NT2/D1 (cell line): ENCODE results near the gene VMO1.

Experiments
- DNase-seq: peaks from one replicate; pipeline ENCODE4 v3.0.0-alpha.2; 2011; ENCODE audit warnings: low read depth, low spot score
- H3K27me3 ChIP-seq: 2 replicates; pipeline ENCODE4 v1.6.0; 2011; ENCODE audit warnings: mild to moderate bottlenecking; ENCODE audit not compliant: insufficient read length, insufficient read depth
- H3K36me3 ChIP-seq: 2 replicates; pipeline ENCODE4 v1.6.1; 2011; ENCODE audit warnings: mild to moderate bottlenecking, low read length, mixed read lengths; ENCODE audit not compliant: insufficient read depth, insufficient read length
- H3K4me1 ChIP-seq: 2 replicates; pipeline ENCODE4 v1.5.1; 2011; ENCODE audit not compliant: insufficient read depth, insufficient read length
- H3K4me3 ChIP-seq: 2 replicates; pipeline ENCODE4 v1.5.1; 2011; ENCODE audit warnings: low read depth; ENCODE audit not compliant: insufficient read length
- H3K9ac ChIP-seq: 2 replicates; pipeline ENCODE4 v1.6.0; 2011; ENCODE audit warnings: low read depth; ENCODE audit not compliant: insufficient read length
- H3K9me3 ChIP-seq: 2 replicates; pipeline ENCODE4 v1.5.1; 2011; ENCODE audit warnings: mild to moderate bottlenecking, low read length; ENCODE audit not compliant: insufficient read depth
- SUZ12 ChIP-seq: IDR thresholded peaks from 2 replicates; pipeline ENCODE4 v1.6.1; 2011; ENCODE audit not compliant: insufficient read length, insufficient read depth; ENCODE audit errors: extremely low read depth
- YY1 ChIP-seq: IDR thresholded peaks from 2 replicates; pipeline ENCODE4 v1.6.1; 2011; ENCODE audit not compliant: insufficient read length, insufficient read depth
- ZNF274 ChIP-seq: IDR thresholded peaks from 2 replicates; pipeline ENCODE4 v1.6.1; 2011; ENCODE audit warnings: mild to moderate bottlenecking, low read depth, low read length

The VMO1 gene

DNA sequence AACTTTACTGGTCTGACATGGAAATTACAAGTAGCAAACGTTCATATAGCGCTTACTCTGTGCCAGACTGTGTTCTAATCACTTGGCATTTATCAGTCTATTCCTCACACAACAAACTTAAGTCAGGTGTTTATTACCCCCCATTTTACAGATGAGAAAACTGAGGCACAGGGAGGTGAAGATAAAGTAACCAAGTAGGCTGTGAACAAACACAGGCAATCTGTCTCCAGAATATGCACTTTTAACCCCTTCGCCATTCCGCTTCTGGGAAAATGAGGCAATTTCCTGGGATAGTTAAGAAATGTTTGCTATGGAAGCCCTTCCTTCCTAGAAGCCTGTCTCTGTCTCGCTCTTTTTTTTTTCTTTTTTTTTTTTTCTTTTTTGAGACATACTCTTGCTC is 34.2 kb downstream of the VMO1 start:
- Histone ChIP-seq H3K4me3 (no peak overlapping the region), H3K9ac (no peak overlapping the region), H3K27me3 (no peaks in the 10 kb centered on the region), H3K4me1 (no peaks in the 10 kb centered on the region), H3K36me3 (no peaks in the 10 kb centered on the region), H3K9me3 (no peaks in the 10 kb centered on the region)
- no peak for TF ChIP-seq ZNF274
- TF ChIP-seq SUZ12, result no peak
- TF ChIP-seq YY1, result no peak
- DNase-seq, result no peak

DNA sequence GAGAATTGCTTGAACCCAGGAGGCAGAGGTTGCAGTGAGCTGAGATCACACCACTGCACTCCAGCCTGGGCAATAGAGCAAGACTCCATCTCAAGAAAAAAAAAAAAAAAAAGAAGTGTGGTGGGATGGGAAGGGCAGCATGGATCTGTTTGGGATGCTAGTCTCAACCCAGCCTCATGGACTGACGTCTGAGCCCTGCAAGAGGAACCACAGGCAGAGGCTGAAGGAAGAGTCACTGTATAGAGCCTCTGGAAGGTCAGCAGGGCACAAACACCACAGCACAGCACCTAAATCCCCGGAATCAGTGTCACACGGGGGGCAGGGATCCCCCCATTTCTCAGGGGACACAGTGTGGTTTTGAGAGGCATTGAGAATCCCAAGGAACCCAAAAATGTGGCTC is 35.6 kb downstream of the VMO1 start:
- H3K36me3 ChIP-seq, result no peaks in the 10 kb centered on the region
- H3K4me1 ChIP-seq, result no peaks in the 10 kb centered on the region
- no peak overlapping the region for H3K9ac ChIP-seq
- H3K9me3 ChIP-seq, result no peaks in the 10 kb centered on the region
- TF ChIP-seq ZNF274 (no peak), YY1 (no peak), SUZ12 (no peak)
- no peak for DNase-seq
- H3K27me3 ChIP-seq, result no peaks in the 10 kb centered on the region
- H3K4me3 ChIP-seq, result no peak overlapping the region

DNA sequence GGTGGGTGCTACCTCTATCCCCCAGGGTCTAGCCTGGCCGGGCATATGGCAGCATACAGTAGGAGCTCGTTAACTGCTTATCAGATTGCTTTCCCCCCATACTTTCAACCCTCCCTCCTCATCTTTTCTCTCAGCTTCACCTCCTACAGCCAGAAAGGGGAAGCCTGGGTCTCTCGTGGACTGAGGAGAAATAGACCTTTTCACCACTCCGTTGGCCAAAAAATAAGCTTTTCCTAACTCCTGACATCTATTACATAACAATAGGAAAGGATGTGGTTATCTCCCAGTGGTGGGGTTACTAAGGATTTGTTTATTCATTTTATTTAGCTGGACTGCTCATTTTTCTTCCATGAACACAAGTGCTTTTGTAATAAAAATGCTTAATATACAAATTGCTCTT is 37.5 kb downstream of the VMO1 start:
- Histone ChIP-seq H3K9me3 (no peaks in the 10 kb centered on the region), H3K27me3 (peaks cover 7% of the 10 kb centered on the region), H3K4me1 (no peaks in the 10 kb centered on the region), H3K36me3 (no peaks in the 10 kb centered on the region), H3K4me3 (no peak overlapping the region), H3K9ac (no peak overlapping the region)
- DNase-seq, result no peak
- TF ChIP-seq ZNF274, result no peak
- TF ChIP-seq SUZ12, result no peak
- no peak for TF ChIP-seq YY1

DNA sequence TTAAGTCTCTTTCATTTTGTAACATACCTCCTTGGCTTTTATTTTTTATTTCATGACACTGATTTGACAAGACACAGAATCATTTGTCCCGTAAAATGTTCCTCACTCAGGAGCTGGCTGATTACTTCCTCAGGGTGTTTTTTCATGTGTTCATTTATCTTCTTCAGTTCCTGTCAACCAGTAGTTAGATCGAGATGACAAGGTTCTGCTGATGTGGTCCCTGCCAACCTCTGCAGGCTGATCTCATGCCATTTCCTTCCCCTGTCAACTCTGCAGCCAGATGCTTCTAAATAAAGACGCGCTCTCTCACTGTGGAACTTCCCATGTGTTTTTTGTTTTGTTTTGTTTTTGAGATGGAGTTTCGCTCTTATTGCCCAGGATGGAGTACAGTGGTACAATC is 38.3 kb downstream of the VMO1 start:
- H3K9ac ChIP-seq, result no peak overlapping the region
- H3K4me1 ChIP-seq, result no peaks in the 10 kb centered on the region
- no peak for DNase-seq
- no peaks in the 10 kb centered on the region for H3K9me3 ChIP-seq
- TF ChIP-seq SUZ12, result no peak
- TF ChIP-seq YY1, result no peak
- TF ChIP-seq ZNF274, result no peak
- peaks cover 15% of the 10 kb centered on the region for H3K27me3 ChIP-seq
- no peaks in the 10 kb centered on the region for H3K36me3 ChIP-seq
- no peak overlapping the region for H3K4me3 ChIP-seq

DNA sequence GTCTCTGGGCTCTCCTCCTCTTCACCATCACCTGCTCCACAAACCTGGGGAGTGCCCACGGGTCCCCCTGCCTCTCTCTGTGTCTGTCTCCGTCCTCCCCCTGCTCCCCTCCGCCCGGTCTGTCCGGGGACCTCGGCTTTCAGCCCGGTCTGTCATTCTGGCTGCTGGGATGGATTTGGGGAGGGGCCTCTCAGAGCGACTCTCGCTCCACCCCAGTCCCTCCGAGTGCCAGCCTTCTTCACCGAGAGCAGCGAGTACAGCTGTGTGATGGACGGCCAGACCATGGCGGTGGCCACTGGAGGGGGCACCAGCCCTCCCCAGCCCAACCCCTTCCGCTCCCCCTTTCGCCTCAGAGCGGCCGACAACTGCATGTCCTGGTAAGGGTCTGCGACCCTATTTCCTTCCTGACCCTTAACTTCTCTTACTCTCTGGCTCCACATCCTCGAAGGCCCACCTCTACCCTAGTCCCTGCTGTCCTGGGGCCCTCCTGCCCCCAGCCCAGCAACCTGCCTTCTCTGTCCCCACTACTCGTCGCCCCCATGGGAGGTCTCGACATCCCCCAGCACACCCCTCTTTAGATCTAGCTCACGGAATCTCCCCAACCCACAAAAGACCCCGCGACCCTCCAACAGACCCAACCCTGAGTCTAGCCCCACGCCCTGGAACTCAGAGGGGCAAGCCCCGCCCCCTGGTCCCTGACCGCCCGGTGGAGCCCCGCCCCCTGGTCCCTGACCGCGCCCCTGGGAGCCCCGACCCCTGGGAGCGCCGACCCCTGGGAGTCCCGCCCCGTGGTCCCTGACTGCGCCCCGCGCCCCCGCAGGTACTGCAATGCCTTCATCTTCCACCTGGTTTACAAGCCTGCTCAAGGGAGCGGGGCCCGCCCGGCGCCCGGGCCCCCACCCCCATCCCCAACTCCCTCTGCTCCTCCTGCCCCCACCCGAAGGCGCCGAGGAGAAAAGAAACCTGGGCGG is 40.9 kb downstream of the VMO1 start:
- no peaks in the 10 kb centered on the region for H3K4me1 ChIP-seq
- no peak overlapping the region for H3K4me3 ChIP-seq
- DNase-seq, result no peak
- no peak overlapping the region for H3K9ac ChIP-seq
- TF ChIP-seq YY1 (no peak), SUZ12 (no peak), ZNF274 (no peak)
- peaks cover 40% of the 10 kb centered on the region for H3K27me3 ChIP-seq
- H3K36me3 ChIP-seq, result no peaks in the 10 kb centered on the region
- H3K9me3 ChIP-seq, result no peaks in the 10 kb centered on the region

DNA sequence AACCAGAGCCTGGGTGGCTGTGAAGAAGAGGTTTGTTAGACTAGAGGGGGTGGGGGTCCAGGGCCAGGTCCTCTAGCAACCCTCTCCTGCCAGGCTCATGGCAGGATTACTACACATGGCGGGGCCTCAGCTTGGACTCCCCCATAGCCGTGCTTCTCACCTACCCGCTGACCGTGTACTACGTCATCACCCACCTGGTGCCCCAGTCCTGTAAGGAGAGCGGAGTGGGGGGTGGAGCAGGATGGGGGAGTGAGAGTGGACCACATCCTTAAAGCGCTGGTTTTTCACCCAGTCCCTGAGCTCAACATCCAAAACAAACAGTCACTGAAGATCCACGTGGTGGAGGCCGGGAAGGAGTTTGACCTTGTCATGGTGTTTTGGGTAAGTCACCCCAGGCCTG is 42.3 kb downstream of the VMO1 start:
- Histone ChIP-seq H3K9ac (no peak overlapping the region), H3K27me3 (peaks cover 54% of the 10 kb centered on the region), H3K4me1 (no peaks in the 10 kb centered on the region), H3K36me3 (no peaks in the 10 kb centered on the region), H3K9me3 (no peaks in the 10 kb centered on the region), H3K4me3 (no peak overlapping the region)
- no peak for DNase-seq
- TF ChIP-seq YY1 (no peak), SUZ12 (no peak), ZNF274 (no peak)

DNA sequence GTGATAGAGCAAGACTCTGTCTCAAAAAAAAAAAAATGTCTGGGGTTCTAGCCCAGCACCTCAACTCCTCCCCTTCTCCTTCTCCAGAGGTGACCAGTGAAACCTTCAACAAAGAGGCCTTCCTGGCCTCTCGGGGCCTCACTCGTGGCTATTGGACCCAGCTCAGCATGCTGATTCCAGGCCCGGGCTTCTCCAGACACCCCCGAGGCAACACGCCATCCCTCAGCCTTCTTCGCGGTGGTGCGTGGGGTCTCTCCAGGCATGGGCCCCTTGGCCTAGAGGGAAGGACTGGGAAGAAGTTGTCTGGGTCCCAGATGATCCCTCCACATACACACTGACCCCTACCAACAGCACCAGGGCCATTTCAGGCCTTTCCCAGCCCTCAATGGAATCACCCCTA is 42.9 kb downstream of the VMO1 start:
- Histone ChIP-seq H3K36me3 (no peaks in the 10 kb centered on the region), H3K9me3 (no peaks in the 10 kb centered on the region), H3K9ac (no peak overlapping the region), H3K4me3 (no peak overlapping the region), H3K27me3 (peaks cover 60% of the 10 kb centered on the region), H3K4me1 (peaks cover 1% of the 10 kb centered on the region)
- TF ChIP-seq YY1, result no peak
- TF ChIP-seq ZNF274, result no peak
- TF ChIP-seq SUZ12, result no peak
- no peak for DNase-seq

DNA sequence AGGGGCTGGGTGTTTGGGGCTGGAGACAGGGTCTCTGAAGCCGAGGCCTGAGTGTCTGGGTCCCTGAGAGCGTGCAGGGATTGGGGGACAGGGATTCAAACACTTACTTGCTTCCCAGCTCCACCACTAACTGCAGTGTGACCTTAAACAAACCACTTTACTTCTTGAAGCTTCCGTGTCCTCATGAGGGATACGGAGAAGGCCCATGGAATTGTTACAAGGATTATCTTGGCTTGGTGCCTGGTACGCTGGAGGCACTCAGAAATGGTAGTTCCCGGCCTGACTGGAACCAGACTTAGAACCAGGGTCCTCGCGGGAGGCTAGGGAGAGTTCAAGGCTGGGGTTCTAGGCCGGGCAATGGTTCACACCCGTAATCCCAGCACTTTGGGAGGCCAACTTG is 43.5 kb downstream of the VMO1 start:
- H3K9me3 ChIP-seq, result no peaks in the 10 kb centered on the region
- DNase-seq, result no peak
- no peaks in the 10 kb centered on the region for H3K36me3 ChIP-seq
- H3K9ac ChIP-seq, result no peak overlapping the region
- peaks cover 64% of the 10 kb centered on the region for H3K27me3 ChIP-seq
- no peak overlapping the region for H3K4me3 ChIP-seq
- TF ChIP-seq ZNF274 (no peak), YY1 (no peak), SUZ12 (no peak)
- H3K4me1 ChIP-seq, result peaks cover 3% of the 10 kb centered on the region
